Left lung (tissue), 10 donors: Measurements from ENCODE around the gene AKT3. TPM values are rescaled to one million over a fixed set of nuclear protein-coding genes. Genes with fewer than 3 reads are reported as not detected.
A peak's percentile ranks its signal among the peaks of the same experiment; 100 is the strongest.

Source experiments
- ATAC-seq: fragments of 200-7000 bp; cut with Tn5 transposase; one replicate; pipeline ENCODE4 v1.9.1; 2020; ENCODE audit warnings: moderate library complexity
- DNase-seq, 4 donors: peaks; one replicate each; pipeline ENCODE4 v3.0.0-alpha.2; 2013 to 2020
- H3K27ac ChIP-seq, 2 donors: fragments of 200-600 bp; sonication (generic) in 1 of 2; one replicate each; pipeline versions ENCODE4 v1.5.0 to v1.8.0; 2020 to 2021
- H3K27me3 ChIP-seq, 2 donors: fragments of 200-600 bp; sonication (generic) in 1 of 2; one replicate each; pipeline versions ENCODE4 v1.5.0 to v1.8.0; 2020 to 2021
- H3K36me3 ChIP-seq, 2 donors: fragments of 200-600 bp; sonication (generic) in 1 of 2; one replicate each; pipeline versions ENCODE4 v1.5.0 to v1.8.0; 2020 to 2021
- H3K4me1 ChIP-seq, 2 donors: fragments of 200-600 bp; one replicate each; pipeline ENCODE4 v1.8.0; 2021
- H3K4me3 ChIP-seq, 2 donors: fragments of 200-600 bp; sonication (generic) in 1 of 2; one replicate each; pipeline versions ENCODE4 v1.5.0 to v1.8.0; 2020 to 2021; ENCODE audit warnings: mild to moderate bottlenecking in 1 of 2
- H3K9me3 ChIP-seq, 2 donors: fragments of 200-600 bp; sonication (generic) in 1 of 2; one replicate each; pipeline versions ENCODE4 v1.5.0 to v1.8.0; 2020 to 2021
- intact Hi-C, 2 donors: fragments of 100-400 bp; cut with DNase I; formaldehyde crosslinking; loops; one replicate each; pipeline versions ENCODE4 v1.11.2 to v1.14.2; 2022
- polyA plus RNA-seq, 6 donors: library from polyadenylated mRNA; unstranded; fragments of 120-200 nt; gene quantifications; one replicate each; pipeline ENCODE4 v1.2.1, GENCODE V29; 2013; ENCODE audit not compliant: insufficient read length in 6 of 6
- total RNA-seq, 2 donors: library from RNA; stranded (reverse); fragmentation: NEBNext Ultra II Directional; extraction: Animal tissue kit (Norgen Biotek cat#: 25700); gene quantifications; one replicate each; pipeline ENCODE4 v1.2.1, GENCODE V29; 2021
- TF ChIP-seq, protein P1 (sequence below), 2 donors: fragments of 200-600 bp; sonication (generic) in 1 of 2; IDR thresholded peaks; one replicate each; pipeline versions ENCODE4 v1.5.0 to v1.8.0; 2021; ENCODE audit warnings: antibody characterized with exemption in 2 of 2
- donor health status: DM: no; HTN: yes; CAD: no.
- donor health status: DM: no; HTN: no; CAD: no.

The AKT3 gene
- total and polyA plus RNA-seq, 8 donors = 24.1 to 44.9 (median 29.4) TPM

DNA sequence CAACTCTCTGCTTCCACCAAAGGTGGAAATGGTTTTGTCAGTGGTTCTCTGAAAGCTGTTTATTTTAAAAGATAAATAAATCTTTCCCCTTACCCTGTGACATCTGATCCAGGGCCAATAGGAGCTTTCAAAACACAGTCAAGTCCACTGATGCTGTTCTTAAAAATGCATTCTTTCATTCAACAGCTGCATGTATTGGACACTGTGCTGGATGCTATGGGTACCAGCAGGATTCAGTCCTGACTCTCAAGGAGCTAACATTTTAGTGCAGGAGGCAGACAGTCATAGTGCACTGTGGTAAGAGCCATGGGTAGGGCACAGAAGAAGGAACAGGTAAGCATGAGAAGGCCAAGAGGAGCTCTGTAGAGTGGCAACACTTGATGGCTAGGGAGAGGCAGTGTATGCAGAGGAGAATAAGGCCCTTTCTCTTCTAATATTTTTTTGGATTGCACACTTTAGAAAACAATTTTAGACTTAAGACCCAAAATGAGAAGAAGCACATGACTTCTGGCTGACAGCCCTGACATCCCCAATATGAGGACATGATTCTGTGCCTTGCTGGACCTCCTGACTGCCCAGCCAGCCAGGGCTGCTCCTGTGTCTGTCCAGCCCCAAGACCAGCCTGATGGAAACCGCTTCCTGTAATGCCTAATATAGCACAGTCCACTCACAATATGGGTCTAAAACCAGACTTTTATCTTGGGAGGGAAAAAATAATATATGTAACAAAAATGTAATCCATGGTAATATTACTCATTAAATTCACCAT lies 386.9 kb downstream of the AKT3 start:
- Histone ChIP-seq H3K27me3 (no peaks in the 10 kb centered on the region), H3K4me1 (peaks cover 0 to 12% of the 10 kb centered on the region in 2 donors), H3K9me3 (no peaks in the 10 kb centered on the region), H3K36me3 (no peaks in the 10 kb centered on the region), H3K27ac (no peak overlapping the region), H3K4me3 (no peak overlapping the region)
- TF ChIP-seq, protein P1, sequence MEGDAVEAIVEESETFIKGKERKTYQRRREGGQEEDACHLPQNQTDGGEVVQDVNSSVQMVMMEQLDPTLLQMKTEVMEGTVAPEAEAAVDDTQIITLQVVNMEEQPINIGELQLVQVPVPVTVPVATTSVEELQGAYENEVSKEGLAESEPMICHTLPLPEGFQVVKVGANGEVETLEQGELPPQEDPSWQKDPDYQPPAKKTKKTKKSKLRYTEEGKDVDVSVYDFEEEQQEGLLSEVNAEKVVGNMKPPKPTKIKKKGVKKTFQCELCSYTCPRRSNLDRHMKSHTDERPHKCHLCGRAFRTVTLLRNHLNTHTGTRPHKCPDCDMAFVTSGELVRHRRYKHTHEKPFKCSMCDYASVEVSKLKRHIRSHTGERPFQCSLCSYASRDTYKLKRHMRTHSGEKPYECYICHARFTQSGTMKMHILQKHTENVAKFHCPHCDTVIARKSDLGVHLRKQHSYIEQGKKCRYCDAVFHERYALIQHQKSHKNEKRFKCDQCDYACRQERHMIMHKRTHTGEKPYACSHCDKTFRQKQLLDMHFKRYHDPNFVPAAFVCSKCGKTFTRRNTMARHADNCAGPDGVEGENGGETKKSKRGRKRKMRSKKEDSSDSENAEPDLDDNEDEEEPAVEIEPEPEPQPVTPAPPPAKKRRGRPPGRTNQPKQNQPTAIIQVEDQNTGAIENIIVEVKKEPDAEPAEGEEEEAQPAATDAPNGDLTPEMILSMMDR (IDR thresholded peaks at IDR 0.05) = no peak
- ATAC-seq (no peak), DNase-seq (no peak)
- intact Hi-C loops = no loop called here

DNA sequence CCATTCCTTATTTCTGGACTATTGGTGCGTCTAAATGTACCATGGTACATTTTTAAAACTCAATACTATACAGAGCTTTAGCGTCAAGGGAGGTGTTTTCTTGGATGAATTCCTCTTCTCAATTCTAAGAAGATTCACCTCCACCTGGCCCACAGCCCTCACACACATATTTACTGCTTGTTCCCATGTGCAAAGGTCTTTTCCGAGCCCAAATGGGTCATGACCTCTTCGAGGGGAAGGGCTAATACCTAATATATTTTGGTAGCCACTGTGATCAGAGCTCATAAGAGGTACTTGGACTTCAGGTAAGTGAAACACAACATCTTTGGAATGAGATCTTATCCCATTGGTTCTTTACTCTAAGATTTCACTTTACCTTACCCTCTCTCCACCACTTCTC lies 388.3 kb downstream of the AKT3 start:
- H3K27ac ChIP-seq = no peak overlapping the region
- intact Hi-C loops = no loop called here
- ATAC-seq (no peak), DNase-seq (no peak)
- H3K27me3 ChIP-seq = no peaks in the 10 kb centered on the region
- H3K4me1 ChIP-seq = peaks cover 0 to 12% of the 10 kb centered on the region in 2 donors
- H3K4me3 ChIP-seq = no peak overlapping the region
- no peaks in the 10 kb centered on the region for H3K36me3 ChIP-seq
- no peaks in the 10 kb centered on the region for H3K9me3 ChIP-seq
- TF ChIP-seq, protein P1 (IDR thresholded peaks at IDR 0.05) = no peak

DNA sequence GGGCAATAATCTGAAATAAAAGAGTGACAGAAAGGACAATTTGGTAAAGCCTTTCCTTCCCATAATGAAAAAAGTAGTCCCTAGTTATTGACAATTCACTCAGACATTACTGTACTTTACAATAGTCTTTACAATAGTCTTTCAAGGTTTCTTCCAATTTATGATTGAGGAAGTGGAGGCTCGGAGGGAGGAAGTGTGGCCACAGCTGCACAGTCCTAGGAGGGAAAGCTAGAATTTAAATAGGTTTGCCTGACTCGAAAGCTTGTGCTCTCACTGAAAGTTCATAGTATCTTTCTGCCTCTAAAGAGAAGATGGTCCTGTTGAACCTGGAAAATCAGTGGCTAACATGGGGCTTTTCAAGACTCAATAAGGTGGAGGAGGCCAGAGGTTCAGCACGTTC lies 391.0 kb downstream of the AKT3 start:
- peaks cover 0 to 3% of the 10 kb centered on the region in 2 donors for H3K36me3 ChIP-seq
- peaks cover 0 to 12% of the 10 kb centered on the region in 2 donors for H3K4me1 ChIP-seq
- H3K9me3 ChIP-seq = no peaks in the 10 kb centered on the region
- ATAC-seq (no peak), DNase-seq (no peak)
- H3K4me3 ChIP-seq = no peak overlapping the region
- H3K27ac ChIP-seq = no peak overlapping the region
- TF ChIP-seq, protein P1 (IDR thresholded peaks at IDR 0.05) = no peak
- H3K27me3 ChIP-seq = no peaks in the 10 kb centered on the region
- intact Hi-C loops = no loop called here

DNA sequence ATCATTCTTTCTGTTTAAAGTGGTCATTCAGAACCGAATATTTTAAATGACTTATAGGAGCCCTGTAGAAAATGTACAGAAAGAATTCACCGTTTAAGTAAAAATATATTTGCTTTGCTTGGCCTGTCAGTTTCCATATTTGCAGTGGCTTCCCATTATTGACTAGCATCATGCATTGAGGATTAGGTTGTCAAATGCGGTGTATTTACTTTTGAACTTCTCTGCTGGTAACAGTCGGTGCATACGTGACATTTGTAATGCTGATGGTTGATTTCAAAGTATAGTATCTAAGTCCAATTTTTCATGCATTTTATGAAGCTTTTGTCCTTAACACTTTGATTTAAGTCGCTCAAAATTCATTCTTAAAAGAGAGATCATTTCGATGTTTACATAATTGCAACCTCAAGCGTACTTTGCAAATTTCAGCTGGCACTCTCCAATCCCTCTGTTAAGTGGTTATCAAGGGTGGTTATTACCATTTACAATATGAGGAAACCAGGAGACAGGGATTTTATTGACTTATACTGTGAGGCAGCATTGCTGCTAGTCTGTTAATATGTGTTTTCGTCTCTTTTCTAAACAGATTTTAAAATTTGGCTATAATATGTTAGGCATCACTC lies 392.6 kb downstream of the AKT3 start:
- Histone ChIP-seq H3K27me3 (no peaks in the 10 kb centered on the region), H3K36me3 (peaks cover 0 to 3% of the 10 kb centered on the region in 2 donors), H3K27ac (no peak overlapping the region), H3K4me1 (peaks cover 0 to 12% of the 10 kb centered on the region in 2 donors), H3K9me3 (no peaks in the 10 kb centered on the region), H3K4me3 (no peak overlapping the region)
- intact Hi-C loops = no loop called here
- DNase-seq (no peak), ATAC-seq (peak; percentile 64)
- TF ChIP-seq, protein P1 (IDR thresholded peaks at IDR 0.05) = no peak
